Measurements from ENCODE around the gene PLIN1. TPM values are rescaled to one million over a fixed set of nuclear protein-coding genes. Genes with fewer than 3 reads are reported as not detected.

Gene PLIN1
- total and polyA plus RNA-seq, 2 experiments from 2014 or later = 6.3 to 6.8 TPM

- no peak overlapping the region for H3K4me3 ChIP-seq
- H4K20me1 ChIP-seq (ENCODE audit: insufficient read depth, poor library complexity, severe bottlenecking) = no peaks in the 10 kb centered on the region
- TF ChIP-seq EZH2 (IDR thresholded peaks at IDR 0.05; ENCODE audit: borderline replicate concordance) = no peak
- no peak for TF ChIP-seq EZH2phosphoT487 (IDR thresholded peaks at IDR 0.05; ENCODE audit: low read depth, severe bottlenecking, unreplicated experiment)
- TF ChIP-seq, protein P1, sequence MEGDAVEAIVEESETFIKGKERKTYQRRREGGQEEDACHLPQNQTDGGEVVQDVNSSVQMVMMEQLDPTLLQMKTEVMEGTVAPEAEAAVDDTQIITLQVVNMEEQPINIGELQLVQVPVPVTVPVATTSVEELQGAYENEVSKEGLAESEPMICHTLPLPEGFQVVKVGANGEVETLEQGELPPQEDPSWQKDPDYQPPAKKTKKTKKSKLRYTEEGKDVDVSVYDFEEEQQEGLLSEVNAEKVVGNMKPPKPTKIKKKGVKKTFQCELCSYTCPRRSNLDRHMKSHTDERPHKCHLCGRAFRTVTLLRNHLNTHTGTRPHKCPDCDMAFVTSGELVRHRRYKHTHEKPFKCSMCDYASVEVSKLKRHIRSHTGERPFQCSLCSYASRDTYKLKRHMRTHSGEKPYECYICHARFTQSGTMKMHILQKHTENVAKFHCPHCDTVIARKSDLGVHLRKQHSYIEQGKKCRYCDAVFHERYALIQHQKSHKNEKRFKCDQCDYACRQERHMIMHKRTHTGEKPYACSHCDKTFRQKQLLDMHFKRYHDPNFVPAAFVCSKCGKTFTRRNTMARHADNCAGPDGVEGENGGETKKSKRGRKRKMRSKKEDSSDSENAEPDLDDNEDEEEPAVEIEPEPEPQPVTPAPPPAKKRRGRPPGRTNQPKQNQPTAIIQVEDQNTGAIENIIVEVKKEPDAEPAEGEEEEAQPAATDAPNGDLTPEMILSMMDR (IDR thresholded peaks at IDR 0.05; ENCODE audit: poor library complexity) = no peak
- H3K9me2 ChIP-seq (replicated peaks; ENCODE audit: insufficient read depth) = no peaks in the 10 kb centered on the region
- no peak overlapping the region for H3K4me2 ChIP-seq
- H3K36me3 ChIP-seq (replicated peaks; ENCODE audit: insufficient read depth, low read depth) = no peaks in the 10 kb centered on the region
- H2AFZ ChIP-seq = no peak overlapping the region
- WGBS (ENCODE audit: low lambda C conversion rate, missing lambda C conversion rate) = 98% methylated on average over 15 of the region's 18 CpGs
- no peak for DNase-seq (ENCODE audit: low spot score)
- no peak overlapping the region for H3K27ac ChIP-seq
- no peaks in the 10 kb centered on the region for H3K9me3 ChIP-seq (ENCODE audit: low read depth)
- no peaks in the 10 kb centered on the region for H3K4me1 ChIP-seq (ENCODE audit: insufficient read depth)
- no peaks in the 10 kb centered on the region for H3K27me3 ChIP-seq
- H3K79me2 ChIP-seq = no peaks in the 10 kb centered on the region
Measured at GRCh38 chr15:89632563-89633430, 46.4 kb downstream of the PLIN1 start.

DNA sequence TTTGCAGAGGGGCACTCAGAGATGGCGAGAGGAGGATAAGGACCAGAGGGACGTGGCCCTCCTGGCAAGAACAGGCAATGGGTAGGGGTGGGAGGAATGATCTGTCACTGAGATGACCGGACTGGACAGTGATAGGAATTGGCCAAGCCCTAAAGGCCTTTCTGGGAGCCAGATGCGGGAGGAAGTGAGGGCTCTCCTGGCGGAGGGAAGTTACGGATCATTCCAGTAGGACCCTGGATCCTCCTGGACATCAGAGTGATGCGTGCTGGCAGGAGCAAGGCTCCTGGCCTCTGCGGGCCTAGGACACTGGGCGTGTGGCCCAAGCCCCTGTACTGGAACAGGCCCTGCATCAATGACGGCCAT is 47.3 kb downstream of the PLIN1 start:
- WGBS (ENCODE audit: low lambda C conversion rate, missing lambda C conversion rate) = 88% methylated on average over 10 of the region's 10 CpGs
- Histone ChIP-seq H3K9me2 (replicated peaks; ENCODE audit: insufficient read depth) (no peaks in the 10 kb centered on the region), H3K4me2 (no peak overlapping the region), H2AFZ (no peak overlapping the region), H3K27ac (no peak overlapping the region), H4K20me1 (ENCODE audit: insufficient read depth, poor library complexity, severe bottlenecking) (no peaks in the 10 kb centered on the region), H3K79me2 (no peaks in the 10 kb centered on the region), H3K9me3 (ENCODE audit: low read depth) (no peaks in the 10 kb centered on the region), H3K4me1 (ENCODE audit: insufficient read depth) (no peaks in the 10 kb centered on the region), H3K27me3 (no peaks in the 10 kb centered on the region), H3K36me3 (replicated peaks; ENCODE audit: insufficient read depth, low read depth) (no peaks in the 10 kb centered on the region), H3K4me3 (no peak overlapping the region)
- TF ChIP-seq EZH2phosphoT487 (IDR thresholded peaks at IDR 0.05; ENCODE audit: low read depth, severe bottlenecking, unreplicated experiment) = no peak
- no peak for TF ChIP-seq EZH2 (IDR thresholded peaks at IDR 0.05; ENCODE audit: borderline replicate concordance)
- TF ChIP-seq, protein P1 (IDR thresholded peaks at IDR 0.05; ENCODE audit: poor library complexity) = no peak
- DNase-seq (ENCODE audit: low spot score) = no peak

GRCh38 chr15:89630974-89631901 is 47.9 kb downstream of the PLIN1 start:
- Histone ChIP-seq H4K20me1 (ENCODE audit: insufficient read depth, poor library complexity, severe bottlenecking) (no peaks in the 10 kb centered on the region), H3K27ac (no peak overlapping the region), H3K4me3 (no peak overlapping the region), H2AFZ (no peak overlapping the region), H3K27me3 (no peaks in the 10 kb centered on the region), H3K36me3 (replicated peaks; ENCODE audit: insufficient read depth, low read depth) (no peaks in the 10 kb centered on the region), H3K4me1 (ENCODE audit: insufficient read depth) (no peaks in the 10 kb centered on the region), H3K9me3 (ENCODE audit: low read depth) (no peaks in the 10 kb centered on the region), H3K9me2 (replicated peaks; ENCODE audit: insufficient read depth) (no peaks in the 10 kb centered on the region), H3K4me2 (no peak overlapping the region), H3K79me2 (no peaks in the 10 kb centered on the region)
- 92% methylated on average over 30 of the region's 30 CpGs for WGBS (ENCODE audit: low lambda C conversion rate, missing lambda C conversion rate)
- DNase-seq (ENCODE audit: low spot score) = no peak
- no peak for TF ChIP-seq EZH2phosphoT487 (IDR thresholded peaks at IDR 0.05; ENCODE audit: low read depth, severe bottlenecking, unreplicated experiment)
- TF ChIP-seq, protein P1 (IDR thresholded peaks at IDR 0.05; ENCODE audit: poor library complexity) = no peak
- TF ChIP-seq EZH2 (IDR thresholded peaks at IDR 0.05; ENCODE audit: borderline replicate concordance) = no peak
